MG63 (cell line): ENCODE measurements around the gene PSAPL1. TPM values are rescaled to one million over a fixed set of nuclear protein-coding genes. Genes with fewer than 3 reads are reported as not detected.

ENCODE experiments used
- DNase-seq: peaks from one replicate; pipeline ENCODE4 v3.0.0-alpha.2; 2020
- H3K27me3 ChIP-seq: fragments of 250-450 bp; sonication (Bioruptor Pico); 2 replicates; pipeline ENCODE4 v1.5.1; 2020; ENCODE audit warnings: mild to moderate bottlenecking, moderate library complexity
- H3K36me3 ChIP-seq: fragments of 250-450 bp; sonication (Bioruptor Pico); 2 replicates; pipeline ENCODE4 v1.5.1; 2020; ENCODE audit warnings: mild to moderate bottlenecking, moderate library complexity
- H3K4me3 ChIP-seq: fragments of 250-450 bp; sonication (Bioruptor Pico); 2 replicates; pipeline ENCODE4 v1.5.1; 2020; ENCODE audit warnings: mild to moderate bottlenecking, moderate library complexity
- H3K9me3 ChIP-seq: fragments of 250-450 bp; sonication (Bioruptor Pico); 2 replicates; pipeline ENCODE4 v1.5.1; 2020; ENCODE audit warnings: mild to moderate bottlenecking, moderate library complexity
- total RNA-seq: library from RNA; depleted of rRNA; stranded (reverse); fragments of >200 nt; shearing (Covaris generic); gene quantifications from 2 replicates; pipeline ENCODE4 v1.2.3, GENCODE V29; 2014; ENCODE audit warnings: low replicate concordance

PSAPL1 gene
- total RNA-seq, 1 experiment from 2014 or later: not detected

DNA sequence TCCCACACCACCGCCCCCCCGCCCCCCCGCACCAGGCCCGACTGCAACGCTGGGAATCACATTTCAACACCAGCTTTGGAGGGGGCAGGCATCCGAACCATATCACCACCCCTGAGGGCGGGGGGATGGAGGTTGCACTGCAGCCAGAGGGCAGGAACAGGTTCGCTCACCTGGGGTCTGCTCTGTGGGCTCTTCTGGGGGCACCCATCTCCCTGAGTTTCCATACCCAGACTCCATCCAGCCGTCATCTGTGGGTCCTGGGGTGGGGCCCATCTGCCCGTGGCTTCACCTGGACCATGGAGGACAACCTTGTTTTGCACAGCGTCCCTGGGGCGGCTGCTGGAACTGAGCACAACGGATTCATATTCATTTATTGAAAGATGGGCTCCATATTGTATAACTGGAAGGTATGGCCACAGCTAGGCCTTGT lies 6.9 kb downstream of the PSAPL1 start:
- DNase-seq: no peak
- no peak overlapping the region for H3K4me3 ChIP-seq
- H3K27me3 ChIP-seq: no peaks in the 10 kb centered on the region
- no peaks in the 10 kb centered on the region for H3K9me3 ChIP-seq
- H3K36me3 ChIP-seq: no peaks in the 10 kb centered on the region

DNA sequence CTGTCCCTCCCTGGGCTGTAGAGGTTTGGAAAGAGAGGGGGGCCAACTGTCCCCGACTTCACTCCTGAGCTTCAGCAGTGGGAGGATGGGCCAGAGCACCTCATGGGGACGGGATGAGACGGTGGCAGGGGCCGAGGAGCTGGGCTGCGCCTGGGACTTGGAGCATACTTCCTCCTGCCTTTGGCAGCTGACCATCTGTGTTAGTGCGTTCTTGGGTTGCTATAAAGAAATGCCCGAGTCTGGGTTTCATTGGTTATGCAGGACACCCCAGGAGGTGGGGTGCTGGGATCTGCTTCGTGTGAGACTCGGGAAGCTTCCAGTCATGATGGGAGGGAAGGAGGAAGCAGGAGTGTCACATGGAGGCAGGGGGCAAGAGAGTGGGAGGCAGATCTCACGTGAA lies 7.4 kb downstream of the PSAPL1 start:
- H3K4me3 ChIP-seq: no peak overlapping the region
- no peaks in the 10 kb centered on the region for H3K9me3 ChIP-seq
- H3K36me3 ChIP-seq: no peaks in the 10 kb centered on the region
- no peak for DNase-seq
- no peaks in the 10 kb centered on the region for H3K27me3 ChIP-seq

DNA sequence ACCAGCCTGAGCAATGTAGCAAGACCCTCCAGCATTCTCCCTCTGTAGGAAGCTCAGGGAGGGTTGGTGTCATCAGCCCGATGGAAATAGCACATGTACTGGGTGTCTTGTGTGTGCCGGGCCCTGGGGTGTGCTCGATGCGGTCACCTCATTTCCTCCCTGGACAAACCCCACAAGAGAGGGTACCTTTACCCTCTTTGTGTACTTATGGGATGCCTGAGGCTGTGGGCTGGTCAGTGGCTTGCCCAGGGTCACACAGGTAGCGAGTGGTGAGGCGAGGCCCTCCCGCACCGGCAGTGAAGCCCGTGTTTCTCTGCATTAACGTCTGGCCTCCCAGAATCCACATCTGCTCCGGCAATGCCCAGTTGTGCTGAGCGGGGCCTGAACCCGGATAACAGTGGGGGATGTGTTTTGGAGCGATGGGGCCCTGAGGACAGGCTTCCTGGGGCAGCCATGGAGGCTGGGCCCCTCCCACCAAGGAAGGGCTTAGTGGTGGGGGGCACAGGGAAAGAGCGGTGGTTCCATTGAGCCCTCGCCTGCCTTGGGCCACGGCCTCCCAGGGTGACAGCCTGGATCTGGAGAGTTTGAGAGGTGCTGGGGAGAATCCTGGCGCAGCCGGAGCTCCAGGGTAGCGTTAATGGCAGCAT lies 8.1 kb downstream of the PSAPL1 start:
- H3K9me3 ChIP-seq: no peaks in the 10 kb centered on the region
- H3K27me3 ChIP-seq: no peaks in the 10 kb centered on the region
- no peak overlapping the region for H3K4me3 ChIP-seq
- no peaks in the 10 kb centered on the region for H3K36me3 ChIP-seq
- DNase-seq: no peak

DNA sequence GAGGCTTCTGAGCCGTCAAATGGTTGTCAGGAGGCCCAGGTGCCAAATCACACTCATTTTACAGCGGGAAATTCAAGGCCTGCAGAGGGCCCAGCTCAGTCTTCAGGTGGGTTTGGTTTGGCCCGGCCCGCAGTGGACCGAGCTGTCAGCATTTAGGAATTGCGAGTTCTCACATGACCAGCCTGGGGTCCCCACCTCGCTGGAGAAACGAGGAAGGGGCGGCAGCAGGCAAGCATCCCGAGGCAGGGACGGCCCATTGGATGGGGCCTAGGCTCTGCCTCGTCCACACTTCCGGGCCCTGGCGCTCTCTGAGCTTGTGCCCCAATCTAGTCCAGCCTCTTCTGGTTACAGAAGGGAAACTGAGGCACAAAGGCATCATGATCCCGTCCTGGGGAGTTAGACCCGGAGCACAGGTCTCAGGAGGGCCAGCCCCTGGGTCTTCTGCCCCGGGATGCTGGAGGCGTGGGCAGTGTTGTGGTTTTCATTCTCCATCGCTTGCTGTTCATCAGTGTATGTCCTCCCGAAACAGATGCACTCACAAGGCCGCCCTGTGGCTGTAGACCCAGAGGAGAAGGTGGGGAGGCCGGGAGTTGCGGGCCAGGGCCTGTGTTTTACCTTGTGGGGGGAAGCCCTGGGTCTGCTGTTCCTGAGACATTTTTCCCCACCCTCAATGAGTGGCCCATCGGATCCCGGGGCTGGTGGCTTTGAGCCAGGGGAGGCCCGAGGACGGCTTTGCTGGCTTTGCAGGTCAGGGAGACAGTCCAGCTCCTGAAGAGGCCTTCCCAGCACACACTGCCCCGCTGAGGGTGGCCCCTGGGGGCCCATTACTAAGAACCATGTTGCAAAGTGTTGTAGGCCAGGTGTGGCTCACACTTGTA lies 8.9 kb downstream of the PSAPL1 start:
- no peak for DNase-seq
- Histone ChIP-seq H3K4me3 (no peak overlapping the region), H3K36me3 (no peaks in the 10 kb centered on the region), H3K27me3 (no peaks in the 10 kb centered on the region), H3K9me3 (no peaks in the 10 kb centered on the region)

DNA sequence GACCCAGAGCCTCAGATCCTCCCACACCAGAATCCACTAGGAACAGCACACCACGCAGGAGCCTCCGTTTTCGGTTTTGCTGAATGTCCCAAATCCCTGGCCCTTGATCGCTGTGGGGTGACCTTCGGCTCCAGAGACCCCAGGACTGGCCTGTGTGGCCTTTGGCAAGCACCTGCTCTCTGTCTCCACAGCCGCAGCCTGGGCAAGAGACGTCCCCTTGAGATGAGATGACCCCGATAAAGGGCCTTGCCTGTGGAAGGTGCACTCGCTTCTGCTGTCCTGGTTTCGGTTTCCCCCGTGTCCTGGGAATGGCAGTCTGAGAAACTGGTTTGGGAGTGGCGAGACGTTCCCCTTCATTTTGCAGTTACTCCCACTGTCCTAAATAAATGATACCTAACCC lies 9.6 kb downstream of the PSAPL1 start:
- Histone ChIP-seq H3K27me3 (no peaks in the 10 kb centered on the region), H3K36me3 (no peaks in the 10 kb centered on the region), H3K4me3 (no peak overlapping the region), H3K9me3 (no peaks in the 10 kb centered on the region)
- no peak for DNase-seq

DNA sequence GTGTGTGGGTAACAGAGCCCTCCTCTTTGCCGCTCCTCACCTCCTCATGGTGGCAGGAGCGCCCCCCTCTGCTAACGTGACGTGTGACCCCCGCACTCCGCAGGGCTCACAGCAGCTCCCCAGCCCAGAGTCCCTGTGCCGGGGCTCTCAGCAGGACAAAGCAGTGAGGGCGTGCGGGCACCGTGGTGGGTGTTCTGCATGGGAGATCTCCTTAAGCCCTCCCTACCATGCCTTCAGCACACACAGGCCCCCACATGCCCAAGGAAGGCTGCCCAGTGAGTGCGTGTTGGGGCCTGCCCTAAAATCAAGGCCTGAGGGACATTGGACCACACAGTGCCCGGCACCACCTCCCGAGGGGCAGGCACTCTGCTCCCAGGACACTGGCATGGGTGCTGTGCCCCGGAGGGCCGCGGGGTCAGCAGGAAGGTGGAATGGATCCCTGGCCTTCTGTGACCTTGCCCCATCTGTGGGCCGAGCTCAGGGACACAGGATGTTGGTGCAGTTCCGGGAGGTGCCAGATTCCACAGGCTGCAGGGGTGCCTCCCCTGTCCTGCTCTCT lies 10.1 kb downstream of the PSAPL1 start:
- Histone ChIP-seq H3K27me3 (no peaks in the 10 kb centered on the region), H3K4me3 (no peak overlapping the region), H3K36me3 (no peaks in the 10 kb centered on the region), H3K9me3 (no peaks in the 10 kb centered on the region)
- DNase-seq: no peak

DNA sequence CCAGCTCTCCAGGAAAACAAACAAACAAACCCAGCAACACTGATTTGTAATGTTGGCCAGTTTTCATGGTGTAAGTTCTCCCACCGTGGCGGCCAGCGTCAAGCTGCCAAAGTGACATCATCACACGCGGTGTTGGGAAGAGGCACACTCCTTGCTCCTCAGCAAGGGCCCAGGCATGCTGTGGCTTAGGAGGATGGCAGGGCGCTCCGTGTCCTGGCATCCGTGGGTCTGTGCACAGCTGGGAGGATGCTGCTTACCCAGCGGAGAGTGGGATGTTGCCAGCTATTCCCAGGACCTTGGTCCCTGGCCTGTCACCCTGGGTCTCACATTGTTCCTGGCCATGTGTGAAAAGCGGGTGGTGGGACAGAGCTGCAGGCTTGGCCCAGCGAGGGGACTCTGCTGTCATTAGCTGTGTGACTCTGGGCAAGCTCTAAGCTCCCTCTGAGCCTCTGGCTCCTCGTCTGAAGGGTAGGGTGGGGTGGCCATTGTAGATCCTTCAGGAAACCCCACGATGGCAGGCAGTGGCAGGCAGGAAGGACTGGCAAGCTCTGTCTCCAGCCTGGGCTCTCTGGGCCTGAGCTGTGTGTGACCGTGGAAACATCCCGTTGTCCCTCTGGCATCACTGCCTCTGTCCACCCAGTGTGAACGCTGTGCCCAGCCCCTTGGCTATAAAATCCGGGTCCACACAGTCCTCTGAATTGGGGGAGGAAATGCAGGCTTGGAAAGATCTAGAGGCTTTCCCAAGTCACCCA lies 10.8 kb downstream of the PSAPL1 start:
- Histone ChIP-seq H3K4me3 (no peak overlapping the region), H3K9me3 (no peaks in the 10 kb centered on the region), H3K27me3 (no peaks in the 10 kb centered on the region), H3K36me3 (no peaks in the 10 kb centered on the region)
- peak; percentile 58 for DNase-seq

DNA sequence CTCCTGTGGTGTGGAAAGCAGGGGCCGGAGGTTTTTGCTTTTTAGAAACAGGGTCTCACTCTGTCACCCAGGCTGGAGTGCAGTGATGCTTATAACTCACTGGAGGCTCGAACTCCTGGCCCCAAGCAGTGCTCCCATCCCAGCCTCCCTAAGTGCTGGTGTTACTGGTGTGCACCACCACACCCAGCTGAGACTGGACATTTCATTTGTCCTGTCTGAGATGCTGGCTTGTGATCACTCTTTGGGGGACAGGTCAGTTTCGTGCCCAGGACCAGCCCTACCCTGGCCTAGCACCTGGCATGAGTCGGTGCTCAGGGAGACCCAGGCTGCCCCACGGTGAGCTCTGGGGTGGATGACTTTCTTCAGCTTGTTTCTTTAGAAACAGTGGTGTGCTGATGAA lies 11.3 kb downstream of the PSAPL1 start:
- no peak for DNase-seq
- no peaks in the 10 kb centered on the region for H3K36me3 ChIP-seq
- no peaks in the 10 kb centered on the region for H3K9me3 ChIP-seq
- no peaks in the 10 kb centered on the region for H3K27me3 ChIP-seq
- H3K4me3 ChIP-seq: no peak overlapping the region

DNA sequence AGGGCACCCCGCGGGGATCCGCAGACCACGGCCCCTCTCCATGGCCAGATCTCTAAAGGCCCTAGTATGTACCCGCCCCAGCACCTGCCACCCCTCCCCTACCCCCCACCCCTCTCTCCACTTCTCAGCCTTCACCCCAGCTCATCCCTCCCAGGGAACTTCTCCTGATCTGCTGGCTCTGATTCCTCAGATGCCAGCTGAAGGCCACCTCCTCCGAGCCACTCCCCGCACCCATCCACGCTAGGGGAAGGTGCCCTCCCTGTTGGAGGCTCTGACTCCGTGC lies 11.9 kb downstream of the PSAPL1 start:
- no peaks in the 10 kb centered on the region for H3K9me3 ChIP-seq
- H3K4me3 ChIP-seq: no peak overlapping the region
- no peaks in the 10 kb centered on the region for H3K27me3 ChIP-seq
- no peaks in the 10 kb centered on the region for H3K36me3 ChIP-seq
- no peak for DNase-seq

DNA sequence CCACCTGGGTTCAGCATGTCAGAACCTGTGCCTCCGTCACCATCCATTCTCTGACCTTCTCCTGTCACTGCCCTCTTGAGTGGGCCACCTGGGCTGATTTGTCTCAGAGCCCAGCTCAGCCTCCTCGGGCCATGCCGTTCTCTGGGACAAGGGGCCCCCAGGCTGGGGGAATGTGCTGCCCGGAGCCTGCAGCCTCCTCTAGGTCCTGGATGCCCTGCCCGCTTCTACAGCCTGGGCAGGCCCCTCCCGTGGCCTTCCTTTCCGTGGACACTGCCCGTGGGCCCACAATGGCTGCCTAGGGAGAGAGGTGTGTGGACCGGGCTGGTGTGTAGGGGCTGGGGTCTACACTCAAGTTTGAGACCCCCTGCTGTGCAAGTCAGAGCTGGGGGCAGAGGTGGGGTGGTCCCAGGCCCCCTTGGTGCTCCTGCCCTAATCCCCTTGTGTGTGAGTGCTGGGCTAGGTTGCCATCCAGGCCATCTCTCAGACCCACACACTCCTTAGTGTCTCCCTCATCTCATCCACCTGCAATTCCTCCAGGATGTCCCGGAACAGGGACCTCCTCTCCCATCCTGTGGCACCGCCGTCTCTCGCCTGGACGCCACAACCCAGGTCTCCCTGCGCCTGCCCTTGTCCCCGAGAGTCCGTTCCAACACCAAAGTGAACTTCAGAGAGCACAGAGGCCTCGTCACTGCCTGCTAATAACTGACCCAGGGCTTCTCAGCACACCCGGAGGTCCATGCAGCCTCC lies 12.4 kb downstream of the PSAPL1 start:
- Histone ChIP-seq H3K9me3 (no peaks in the 10 kb centered on the region), H3K27me3 (no peaks in the 10 kb centered on the region), H3K36me3 (no peaks in the 10 kb centered on the region), H3K4me3 (no peak overlapping the region)
- DNase-seq: no peak

DNA sequence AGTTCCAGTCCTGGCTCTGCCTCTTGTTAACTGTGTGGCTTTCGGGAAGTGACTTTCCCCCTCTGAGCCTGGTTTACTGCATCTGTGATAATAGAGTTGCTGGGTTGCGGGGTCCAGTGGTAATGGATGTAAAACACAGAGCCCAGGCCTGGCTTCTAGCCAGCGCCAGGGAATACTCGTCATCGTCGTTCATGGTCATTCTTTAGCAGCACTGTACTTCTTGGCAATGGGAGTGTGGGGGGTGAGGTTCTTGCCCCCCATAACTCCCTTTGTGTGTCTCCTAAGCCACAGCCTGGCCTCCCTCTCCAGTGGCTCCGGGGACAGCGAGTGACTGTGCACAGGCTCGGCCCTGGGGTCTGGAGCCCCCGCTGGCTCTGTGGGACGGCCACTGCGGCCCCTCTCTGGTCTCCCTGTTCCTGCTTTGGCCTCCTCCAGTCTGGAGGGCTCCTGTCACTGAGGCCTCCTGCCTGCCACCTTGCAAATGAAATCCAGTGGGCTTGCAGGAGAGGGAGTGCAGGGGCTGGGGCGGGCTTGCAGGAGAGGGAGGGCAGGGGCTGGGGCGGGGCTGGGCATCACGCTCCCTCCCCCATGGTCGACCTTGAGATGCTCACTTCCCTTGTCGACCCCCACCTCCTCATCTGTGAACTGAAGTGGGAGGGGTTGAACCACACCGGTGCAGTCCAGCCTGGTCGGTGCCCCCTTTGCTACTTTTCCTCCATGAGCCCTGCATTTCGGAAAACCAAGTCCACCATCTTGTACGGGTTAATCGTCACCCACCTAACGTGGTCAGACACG lies 13.2 kb downstream of the PSAPL1 start:
- Histone ChIP-seq H3K4me3 (no peak overlapping the region), H3K36me3 (no peaks in the 10 kb centered on the region), H3K27me3 (no peaks in the 10 kb centered on the region), H3K9me3 (no peaks in the 10 kb centered on the region)
- no peak for DNase-seq

DNA sequence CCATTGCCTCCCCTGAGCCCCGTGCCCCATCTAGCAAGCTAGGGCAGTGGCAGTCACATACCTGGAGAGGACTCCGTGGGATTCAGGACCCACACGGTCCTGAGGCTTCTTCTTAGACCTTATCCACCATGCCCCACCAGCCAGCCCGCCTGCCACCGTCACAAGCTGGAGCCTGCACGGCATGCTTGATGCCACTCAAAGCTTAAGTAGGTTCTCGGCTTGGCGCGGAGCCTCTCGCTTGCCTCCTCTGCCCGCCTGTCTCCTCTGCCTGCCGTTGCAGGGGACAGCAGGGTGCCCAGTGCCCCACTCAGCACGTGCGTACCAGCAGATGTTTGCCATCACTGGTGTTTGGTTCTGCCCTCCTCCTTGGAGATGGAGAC lies 14.1 kb downstream of the PSAPL1 start:
- H3K27me3 ChIP-seq: no peaks in the 10 kb centered on the region
- H3K36me3 ChIP-seq: no peaks in the 10 kb centered on the region
- no peak overlapping the region for H3K4me3 ChIP-seq
- no peaks in the 10 kb centered on the region for H3K9me3 ChIP-seq
- DNase-seq: no peak

DNA sequence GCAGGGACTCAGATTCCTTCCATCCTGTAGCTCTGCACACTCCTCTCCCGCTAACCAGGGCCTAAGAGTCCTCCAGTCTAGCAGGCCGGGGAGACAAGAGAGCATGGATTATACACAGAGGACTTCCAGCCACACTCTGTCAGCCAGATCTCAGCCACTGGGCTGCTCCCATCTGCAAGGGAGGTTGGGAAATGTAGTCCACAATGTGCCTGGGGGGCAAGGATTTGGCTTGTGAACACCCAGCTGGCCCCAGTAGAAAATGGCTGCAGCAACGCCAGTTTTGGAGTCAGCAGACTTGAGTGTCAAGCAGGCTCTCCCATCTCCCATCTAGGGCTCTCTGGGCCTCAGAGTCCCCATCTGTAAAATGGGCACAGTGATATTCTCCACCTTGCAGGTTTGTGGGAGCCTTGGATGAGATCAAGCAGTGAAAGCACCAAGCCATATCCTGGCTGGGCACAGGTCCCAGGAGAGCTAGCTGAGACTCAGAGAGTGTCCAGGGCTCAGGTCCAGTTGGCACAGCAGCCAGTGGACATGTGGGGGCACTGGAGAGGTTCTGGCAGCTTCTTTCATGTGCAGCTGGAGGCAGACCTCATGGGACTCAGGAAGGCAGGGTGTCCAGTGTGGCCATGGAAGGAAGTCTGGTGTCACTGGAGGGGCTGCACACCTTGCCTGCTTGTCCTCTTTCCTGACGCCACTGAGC lies 14.6 kb downstream of the PSAPL1 start:
- no peaks in the 10 kb centered on the region for H3K36me3 ChIP-seq
- DNase-seq: peak; percentile 62
- H3K4me3 ChIP-seq: no peak overlapping the region
- no peaks in the 10 kb centered on the region for H3K27me3 ChIP-seq
- H3K9me3 ChIP-seq: no peaks in the 10 kb centered on the region

DNA sequence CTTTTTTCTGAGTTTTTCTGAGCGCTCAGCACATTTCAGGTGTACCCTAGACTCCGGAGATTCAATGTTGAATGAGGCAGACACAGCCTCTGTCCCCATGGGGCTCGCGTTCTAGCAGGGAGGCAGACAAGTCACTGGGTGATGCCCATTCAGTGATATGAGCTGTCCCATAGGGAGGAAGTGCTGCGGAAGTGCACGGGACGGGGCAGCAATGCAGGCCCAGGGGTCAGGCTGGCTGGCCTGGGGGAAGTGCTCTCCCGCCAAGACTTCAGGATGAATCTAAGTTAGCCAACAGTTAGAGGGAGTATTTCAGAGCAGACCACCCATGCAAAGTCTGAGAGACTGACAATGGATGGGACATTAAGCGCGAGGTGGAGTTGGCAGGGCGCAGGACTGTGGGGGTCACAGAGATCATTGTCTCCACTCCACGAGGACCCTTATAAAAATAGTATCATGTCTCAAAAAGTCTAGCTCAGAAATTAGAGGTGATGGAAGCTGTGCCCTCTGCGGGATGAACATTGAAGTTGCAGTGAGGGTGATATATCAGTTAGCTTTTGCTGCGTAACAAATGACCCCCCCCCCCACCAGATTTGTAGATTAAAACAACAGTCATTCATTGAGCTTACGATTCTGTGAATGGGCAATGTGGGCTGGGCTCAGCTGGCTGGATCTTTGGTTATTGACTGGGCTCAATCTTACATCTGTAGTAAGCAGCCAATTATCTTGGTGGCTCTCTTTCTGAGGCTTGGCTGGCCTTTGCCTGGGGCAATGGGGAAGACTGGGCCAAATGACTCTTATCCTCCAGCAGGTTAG lies 16.4 kb downstream of the PSAPL1 start:
- no peak for DNase-seq
- no peak overlapping the region for H3K4me3 ChIP-seq
- H3K9me3 ChIP-seq: no peaks in the 10 kb centered on the region
- H3K36me3 ChIP-seq: no peaks in the 10 kb centered on the region
- H3K27me3 ChIP-seq: no peaks in the 10 kb centered on the region

DNA sequence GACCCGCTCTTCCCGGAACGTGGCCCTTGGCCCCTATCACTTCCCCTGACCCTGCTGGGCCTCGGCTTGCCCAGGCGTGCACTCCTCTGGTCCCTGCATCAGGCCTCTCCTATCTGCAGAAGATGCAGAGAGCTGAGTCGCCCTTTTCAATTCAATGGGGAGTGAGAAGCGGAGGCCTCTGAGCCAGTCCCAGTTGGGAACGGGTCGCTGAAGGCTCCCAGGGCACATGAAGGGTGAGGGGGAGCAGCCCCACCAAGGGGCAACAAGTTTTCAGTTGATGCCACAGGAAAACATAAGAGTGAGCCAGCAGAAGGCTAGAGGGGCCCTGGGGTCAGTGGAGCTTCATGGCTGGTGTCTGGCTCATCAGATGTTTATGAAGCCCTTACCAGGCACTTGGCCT lies 17.1 kb downstream of the PSAPL1 start:
- H3K4me3 ChIP-seq: no peak overlapping the region
- no peaks in the 10 kb centered on the region for H3K36me3 ChIP-seq
- DNase-seq: no peak
- no peaks in the 10 kb centered on the region for H3K27me3 ChIP-seq
- no peaks in the 10 kb centered on the region for H3K9me3 ChIP-seq
